A549 (cell line): ENCODE data around the gene SPSB2. TPM values are rescaled to one million over a fixed set of nuclear protein-coding genes. Genes with fewer than 3 reads are reported as not detected.

Experiments used
- ATAC-seq, 2 experiments: fragments of 200-7000 bp in 1 of 2; fragments of >200 bp in 1 of 2; cut with Nextera tagmentation in 1 of 2; cut with Tn5 transposase in 1 of 2; 3 replicates each; pipeline versions ENCODE4 v1.8.0 to v1.9.1; 2018 to 2020; ENCODE audit warnings: mild to moderate bottlenecking in 1 of 2, moderate library complexity in 1 of 2
- CTCF ChIA-PET: fragments of 300-600 bp; sonication (Branson Sonifier 250); formaldehyde crosslinking; extraction: SDS; loops from one replicate; lab custom pipeline; 2021; ENCODE audit warnings: antibody characterized with exemption, inconsistent platforms; lab: Yijun Ruan, JAX
- POLR2A ChIA-PET: fragments of 350-600 bp; formaldehyde crosslinking; extraction: SDS; loops from one replicate; lab custom pipeline; 2021; ENCODE audit warnings: antibody characterized with exemption, inconsistent platforms; lab: Yijun Ruan, JAX
- DNase-seq, 2 experiments: peaks; one replicate each; pipeline versions ENCODE4 v3.0.0 to v3.0.0-alpha.2; 2011 to 2016; ENCODE audit warnings: low read depth in 1 of 2, low spot score in 1 of 2
- FAIRE-seq: peaks from 2 replicates; lab custom pipeline; 2011; peaks lifted over from hg19 to GRCh38; lab: Jason Lieb, UNC
- H3K27ac ChIP-seq, 2 experiments: fragments of >200 bp; sonication (Bioruptor Twin); formaldehyde crosslinking; 3 replicates each; pipeline ENCODE4 v1.5.1; 2016 to 2017
- H3K4me1 ChIP-seq: fragments of >200 bp; sonication (Bioruptor Twin); formaldehyde crosslinking; 3 replicates; pipeline ENCODE4 v1.6.1; 2016
- H3K4me2 ChIP-seq: fragments of >200 bp; sonication (Bioruptor Twin); formaldehyde crosslinking; 3 replicates; pipeline ENCODE4 v1.6.1; 2016
- H3K4me3 ChIP-seq: fragments of >200 bp; sonication (Bioruptor Twin); formaldehyde crosslinking; 3 replicates; pipeline ENCODE4 v1.5.1; 2016
- H3K9me3 ChIP-seq: fragments of >200 bp; sonication (Bioruptor Twin); formaldehyde crosslinking; 3 replicates; pipeline ENCODE4 v1.6.1; 2016
- CHD2 ChIP-seq: fragments of 150-350 bp; IDR thresholded peaks from 2 replicates; pipeline ENCODE4 v1.6.1; 2014; ENCODE audit warnings: low read length; ENCODE audit not compliant: partially characterized antibody
- CHD4 ChIP-seq: fragments of 200-600 bp; sonication (generic); IDR thresholded peaks from 2 replicates; pipeline ENCODE4 v1.6.1; 2016; ENCODE audit warnings: antibody characterized with exemption, mild to moderate bottlenecking, borderline replicate concordance
- EHF ChIP-seq: fragments of 250-450 bp; sonication (Bioruptor Pico); IDR thresholded peaks from 2 replicates; pipeline ENCODE4 v1.5.0; 2020; ENCODE audit warnings: mild to moderate bottlenecking
- EHMT2 ChIP-seq: fragments of 200-600 bp; sonication (generic); IDR thresholded peaks from 2 replicates; pipeline ENCODE4 v1.6.1; 2016; ENCODE audit warnings: antibody characterized with exemption, low read depth, mild to moderate bottlenecking, moderate library complexity
- EP300 ChIP-seq, 2 experiments: fragments of >200 bp; sonication (Bioruptor Twin); formaldehyde crosslinking; IDR thresholded peaks; 2 replicates in 1 of 2; 3 replicates in 1 of 2; pipeline ENCODE4 v1.6.1; 2016 to 2017
- FOSL2 ChIP-seq, 2 experiments: fragments of 450-650 bp in 1 of 2; fragments of >200 bp in 1 of 2; sonication (Bioruptor Twin) in 1 of 2; formaldehyde crosslinking; IDR thresholded peaks; 2 replicates each; pipeline versions ENCODE4 v1.5.0 to v1.6.1; 2016 to 2020; ENCODE audit warnings: mild to moderate bottlenecking in 1 of 2, moderate library complexity in 1 of 2
- FOXS1 ChIP-seq: fragments of 250-450 bp; sonication (Bioruptor Pico); IDR thresholded peaks from 2 replicates; pipeline ENCODE4 v1.5.0; 2020; ENCODE audit warnings: mild to moderate bottlenecking, moderate library complexity
- GATA3 ChIP-seq: IDR thresholded peaks from 2 replicates; pipeline ENCODE4 v1.6.1; 2012; ENCODE audit warnings: borderline replicate concordance
- HOXB5 ChIP-seq: fragments of 250-450 bp; sonication (Bioruptor Pico); IDR thresholded peaks from 2 replicates; pipeline ENCODE4 v1.5.0; 2020; ENCODE audit warnings: mild to moderate bottlenecking, moderate library complexity
- JUNB ChIP-seq: fragments of >200 bp; sonication (Bioruptor Twin); formaldehyde crosslinking; IDR thresholded peaks from 2 replicates; pipeline ENCODE4 v1.6.1; 2016
- KDM1A ChIP-seq: fragments of 200-600 bp; sonication (generic); IDR thresholded peaks from 2 replicates; pipeline ENCODE4 v1.6.1; 2016; ENCODE audit warnings: low read depth, mild to moderate bottlenecking
- MYC ChIP-seq: IDR thresholded peaks from 2 replicates; pipeline ENCODE4 v1.6.1; 2012; ENCODE audit warnings: mild to moderate bottlenecking, inconsistent platforms, low read length, improper control_type of control experiment, borderline replicate concordance
- NR3C1 ChIP-seq: fragments of >200 bp; sonication (Bioruptor Twin); formaldehyde crosslinking; IDR thresholded peaks from 3 replicates; pipeline ENCODE4 v1.6.1; 2017
- PHF8 ChIP-seq: fragments of 200-600 bp; sonication (generic); IDR thresholded peaks from 2 replicates; pipeline ENCODE4 v1.6.1; 2016; ENCODE audit warnings: low read depth, mild to moderate bottlenecking, antibody characterized with exemption, moderate library complexity, borderline replicate concordance
- POLR2A ChIP-seq: IDR thresholded peaks from 2 replicates; pipeline ENCODE4 v1.6.1; 2012; ENCODE audit warnings: mild to moderate bottlenecking, low read length
- POLR2AphosphoS2 ChIP-seq: conservative IDR thresholded peaks from 2 replicates; pipeline ENCODE4 v1.6.1; 2012; ENCODE audit warnings: low read length, improper control_type of control experiment, inconsistent platforms
- RAD21 ChIP-seq, 2 experiments: fragments of >200 bp in 1 of 2; sonication (Bioruptor Twin) in 1 of 2; formaldehyde crosslinking in 1 of 2; IDR thresholded peaks in 1 of 2; conservative IDR thresholded peaks in 1 of 2; 2 replicates in 1 of 2; 3 replicates in 1 of 2; pipeline ENCODE4 v1.6.1; 2012 to 2018; ENCODE audit warnings: inconsistent platforms in 1 of 2
- RFX5 ChIP-seq: fragments of 450-650 bp; IDR thresholded peaks from 2 replicates; pipeline ENCODE4 v1.7.1; 2014; ENCODE audit warnings: antibody characterized with exemption, mild to moderate bottlenecking, moderate library complexity
- SREBF2 ChIP-seq: fragments of 450-650 bp; IDR thresholded peaks from 2 replicates; pipeline ENCODE4 v1.6.1; 2014; ENCODE audit warnings: mild to moderate bottlenecking, moderate library complexity
- ZFP36 ChIP-seq: fragments of 450-650 bp; IDR thresholded peaks from 2 replicates; pipeline ENCODE4 v1.6.1; 2014; ENCODE audit warnings: borderline replicate concordance; ENCODE audit not compliant: partially characterized antibody
- ZSCAN20 ChIP-seq: fragments of 250-450 bp; sonication (Bioruptor Pico); IDR thresholded peaks from 2 replicates; pipeline ENCODE4 v1.8.0; 2022; ENCODE audit warnings: mild to moderate bottlenecking, moderate library complexity
- WGBS: methylation state at CpG from one replicate; pipeline ENCODE4 v1.1.6; 2017; ENCODE audit errors: missing lambda C conversion rate; 5-methylcytosine and 5-hydroxymethylcytosine counted together
- polyA plus RNA-seq, 4 experiments: library from polyadenylated mRNA; depleted of rRNA in 3 of 4; stranded (reverse); fragments of >200 nt; fragmentation: RNase III in 1 of 4; extraction: RNeasy Plus Mini Kit Qiagen cat#74134 plus additional on column Dnase treatment in 1 of 4; gene quantifications; 2 replicates in 3 of 4; 3 replicates in 1 of 4; pipeline ENCODE4 v1.2.3, GENCODE V29; 2011 to 2017
- TF ChIP-seq, protein P1 (sequence below): IDR thresholded peaks from 2 replicates; pipeline ENCODE4 v1.6.1; 2012
- TF ChIP-seq, protein P2 (sequence below): fragments of >200 bp; sonication (Bioruptor Twin); formaldehyde crosslinking; IDR thresholded peaks from 3 replicates; pipeline ENCODE4 v1.6.1; 2016
- TF ChIP-seq, protein P3 (sequence below): fragments of 250-450 bp; sonication (Bioruptor Pico); IDR thresholded peaks from 2 replicates; pipeline ENCODE4 v1.5.0; 2021; ENCODE audit warnings: mild to moderate bottlenecking, moderate library complexity, borderline replicate concordance
- TF ChIP-seq, protein P4 (sequence below): fragments of >200 bp; sonication (Bioruptor Twin); formaldehyde crosslinking; IDR thresholded peaks from 2 replicates; pipeline ENCODE4 v1.6.1; 2016
- TF ChIP-seq, protein P5 (sequence below): fragments of >200 bp; sonication (Bioruptor Twin); formaldehyde crosslinking; IDR thresholded peaks from 3 replicates; pipeline ENCODE4 v1.5.1; 2016
- TF ChIP-seq, protein P6 (sequence below): IDR thresholded peaks from 2 replicates; pipeline ENCODE4 v1.6.1; 2012; ENCODE audit warnings: low read depth, borderline replicate concordance

The SPSB2 gene
- polyA plus RNA-seq, 2 of the 4 experiments (the other 2 are of a cell fraction) = 16.8 to 21.8 TPM

DNA sequence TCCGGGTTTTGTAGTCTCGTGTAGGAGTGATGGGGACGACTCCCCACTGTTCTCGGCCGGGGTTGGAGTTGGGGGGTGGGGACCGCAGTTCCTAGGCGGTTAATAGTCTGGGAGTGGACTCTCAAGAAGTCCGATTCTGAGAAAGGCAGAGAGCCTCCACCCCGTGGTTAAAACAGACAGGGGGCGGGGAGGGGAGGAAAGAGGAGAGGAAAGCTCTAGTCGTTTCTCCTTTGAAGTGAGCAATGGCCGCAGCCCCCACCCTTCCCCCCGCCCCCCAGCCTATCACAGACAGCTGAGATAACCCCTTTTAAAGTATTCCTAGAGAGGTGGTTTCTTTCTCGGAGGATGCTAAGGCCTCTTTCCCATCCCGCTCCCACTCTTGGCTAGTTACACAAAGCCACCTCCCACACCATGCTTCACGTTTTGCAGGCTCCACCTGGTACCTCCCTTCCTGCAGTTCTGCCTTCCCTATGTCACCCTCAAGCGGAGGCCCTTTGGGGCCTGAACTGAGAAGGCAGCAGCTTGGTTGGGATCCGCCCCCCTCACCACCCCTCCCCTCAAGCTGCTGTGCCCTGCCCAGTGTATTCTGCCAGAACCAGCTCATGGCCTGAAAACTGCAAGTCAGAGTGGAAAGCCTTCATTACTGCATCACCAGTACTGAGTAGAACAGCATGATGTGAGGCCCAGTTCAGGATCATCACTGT lies 20.3 kb downstream of the SPSB2 start:
- ChIA-PET POLR2A (interaction anchor here (0.6 to 3.1 kb wide), 15 partner anchors 9 to 164 kb away, joined by 3 to 74 read pairs (median 12); partner anchors contain the start of genes C12orf57, COPS7A, MLF2 and PTMS), CTCF (interaction anchor here (0.6 to 10.1 kb wide), 11 partner anchors 8 to 162 kb away, joined by 3 to 117 read pairs (median 4); partner anchors contain the start of genes MLF2, SPSB2 and TPI1)
- 3% methylated on average over 16 of the region's 18 CpGs for WGBS
- H3K27ac ChIP-seq = peak overlapping the region; percentile 69 to 82
- FAIRE-seq (no peak), DNase-seq (peak; percentile 48 to 59), ATAC-seq (peak in 1 of 2 experiments; percentile 4; a peak in 2 of 6 replicates)
- peak overlapping the region; percentile 50 for H3K4me3 ChIP-seq
- H3K4me2 ChIP-seq = peak overlapping the region; percentile 99
- TF ChIP-seq RAD21 (conservative IDR thresholded peaks at IDR 0.05 in 1 of 2, IDR thresholded peaks at IDR 0.05 in 1 of 2) (no peak), CHD4 (no peak), FOSL2 (IDR thresholded peaks at IDR 0.05) (no peak), FOSL2 (CRISPR knock-in tag; IDR thresholded peaks at IDR 0.05) (no peak), HOXB5 (CRISPR knock-in tag) (no peak), CHD2 (no peak), MYC (no peak), NR3C1 (no peak), ZFP36 (no peak), KDM1A (no peak), EP300 (IDR thresholded peaks at IDR 0.05) (no peak), ZSCAN20 (no peak), GATA3 (no peak), PHF8 (no peak), POLR2AphosphoS2 (no peak), EHMT2 (no peak), JUNB (no peak)
- TF ChIP-seq, protein P1, sequence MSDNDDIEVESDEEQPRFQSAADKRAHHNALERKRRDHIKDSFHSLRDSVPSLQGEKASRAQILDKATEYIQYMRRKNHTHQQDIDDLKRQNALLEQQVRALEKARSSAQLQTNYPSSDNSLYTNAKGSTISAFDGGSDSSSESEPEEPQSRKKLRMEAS = no peak
- TF ChIP-seq, protein P2, sequence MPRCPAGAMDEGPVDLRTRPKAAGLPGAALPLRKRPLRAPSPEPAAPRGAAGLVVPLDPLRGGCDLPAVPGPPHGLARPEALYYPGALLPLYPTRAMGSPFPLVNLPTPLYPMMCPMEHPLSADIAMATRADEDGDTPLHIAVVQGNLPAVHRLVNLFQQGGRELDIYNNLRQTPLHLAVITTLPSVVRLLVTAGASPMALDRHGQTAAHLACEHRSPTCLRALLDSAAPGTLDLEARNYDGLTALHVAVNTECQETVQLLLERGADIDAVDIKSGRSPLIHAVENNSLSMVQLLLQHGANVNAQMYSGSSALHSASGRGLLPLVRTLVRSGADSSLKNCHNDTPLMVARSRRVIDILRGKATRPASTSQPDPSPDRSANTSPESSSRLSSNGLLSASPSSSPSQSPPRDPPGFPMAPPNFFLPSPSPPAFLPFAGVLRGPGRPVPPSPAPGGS = no peak
- TF ChIP-seq, protein P3, sequence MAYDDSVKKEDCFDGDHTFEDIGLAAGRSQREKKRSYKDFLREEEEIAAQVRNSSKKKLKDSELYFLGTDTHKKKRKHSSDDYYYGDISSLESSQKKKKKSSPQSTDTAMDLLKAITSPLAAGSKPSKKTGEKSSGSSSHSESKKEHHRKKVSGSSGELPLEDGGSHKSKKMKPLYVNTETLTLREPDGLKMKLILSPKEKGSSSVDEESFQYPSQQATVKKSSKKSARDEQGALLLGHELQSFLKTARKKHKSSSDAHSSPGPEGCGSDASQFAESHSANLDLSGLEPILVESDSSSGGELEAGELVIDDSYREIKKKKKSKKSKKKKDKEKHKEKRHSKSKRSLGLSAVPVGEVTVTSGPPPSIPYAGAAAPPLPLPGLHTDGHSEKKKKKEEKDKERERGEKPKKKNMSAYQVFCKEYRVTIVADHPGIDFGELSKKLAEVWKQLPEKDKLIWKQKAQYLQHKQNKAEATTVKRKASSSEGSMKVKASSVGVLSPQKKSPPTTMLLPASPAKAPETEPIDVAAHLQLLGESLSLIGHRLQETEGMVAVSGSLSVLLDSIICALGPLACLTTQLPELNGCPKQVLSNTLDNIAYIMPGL (CRISPR knock-in tag) = no peak
- TF ChIP-seq, protein P4, sequence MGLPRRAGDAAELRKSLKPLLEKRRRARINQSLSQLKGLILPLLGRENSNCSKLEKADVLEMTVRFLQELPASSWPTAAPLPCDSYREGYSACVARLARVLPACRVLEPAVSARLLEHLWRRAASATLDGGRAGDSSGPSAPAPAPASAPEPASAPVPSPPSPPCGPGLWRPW = no peak
- H3K4me1 ChIP-seq = peaks cover 23% of the 10 kb centered on the region
- H3K9me3 ChIP-seq = no peaks in the 10 kb centered on the region

DNA sequence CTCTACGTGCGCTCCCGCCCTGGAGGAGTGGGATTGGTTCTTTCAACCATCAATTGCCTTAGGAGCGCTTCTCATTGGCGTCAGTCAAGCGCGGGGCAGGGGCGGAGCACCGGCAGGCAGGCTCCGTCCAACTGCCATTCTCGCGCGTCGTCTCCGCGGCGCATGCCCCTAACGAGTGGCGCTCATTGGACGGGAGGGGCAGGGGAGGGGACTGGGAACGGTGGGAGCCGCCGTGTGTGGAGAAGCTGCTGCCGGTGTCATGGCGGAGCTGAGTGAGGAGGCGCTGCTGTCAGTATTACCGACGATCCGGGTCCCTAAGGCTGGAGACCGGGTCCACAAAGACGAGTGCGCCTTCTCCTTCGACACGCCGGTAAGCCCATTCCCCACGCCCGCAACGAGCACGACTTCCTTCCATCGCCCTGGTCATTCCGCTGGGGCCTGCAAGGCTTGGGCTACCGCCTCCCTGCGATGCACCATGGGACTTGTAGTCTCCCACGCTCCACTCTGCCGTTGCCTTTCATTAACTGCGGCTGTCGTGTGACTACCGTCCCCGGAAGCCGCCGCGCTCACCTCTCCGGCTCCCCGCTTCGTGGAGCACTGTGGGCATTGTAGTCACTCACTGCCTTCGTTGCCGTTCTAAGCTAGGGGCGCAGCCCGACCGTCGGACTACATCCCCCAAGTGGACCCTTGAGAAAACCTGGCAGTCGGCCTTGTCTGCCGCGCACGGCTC lies 21.0 kb downstream of the SPSB2 start, which contains the start of gene USP5:
Gene USP5 (plus strand): TSS at position 230 of the 730 bp plus-strand sequence. CDS start 30 bp downstream, at position 260.
- peak; percentile 88 to 91 for ATAC-seq
- H3K4me2 ChIP-seq = peak within 1 kb of the TSS; percentile 99
- DNase-seq = peak; percentile 99 to 100
- H3K9me3 ChIP-seq = no peaks in the 10 kb centered on the region
- WGBS = 1% methylated on average over 51 of the region's 65 CpGs
- CTCF ChIA-PET = interaction anchor here (0.7 to 10.1 kb wide), 14 partner anchors 9 to 110 kb away, joined by 3 to 117 read pairs (median 6); partner anchors contain the start of genes C12orf57, MLF2, PTMS and RNU7-1
- POLR2A ChIA-PET = interaction anchor here (0.6 to 3.1 kb wide), 20 partner anchors 9 to 318 kb away, joined by 3 to 74 read pairs (median 10); partner anchors contain the start of genes C12orf57, COPS7A, GAPDH and GPR162
- peak; percentile 94 for FAIRE-seq
- H3K4me3 ChIP-seq = peak within 1 kb of the TSS; percentile 50
- H3K27ac ChIP-seq = peak within 1 kb of the TSS; percentile 87 to 89
- H3K4me1 ChIP-seq = peaks cover 23% of the 10 kb centered on the region
- TF ChIP-seq POLR2A (peak; percentile 80), FOXS1 (CRISPR knock-in tag) (peak; percentile 89), MYC (0 out of 2 replicates have a peak, but pooled peaks have one; percentile 24), HOXB5 (CRISPR knock-in tag) (peak; percentile 82; the same call in 1 of the 2 replicates), EHF (CRISPR knock-in tag) (0 out of 2 replicates have a peak, but pooled peaks have one; percentile 26), RFX5 (0 out of 2 replicates have a peak, but pooled peaks have one; percentile 50), SREBF2 (no peak), FOSL2 (IDR thresholded peaks at IDR 0.05) (no peak), FOSL2 (CRISPR knock-in tag; IDR thresholded peaks at IDR 0.05) (peak; percentile 41)
- TF ChIP-seq, protein P5, sequence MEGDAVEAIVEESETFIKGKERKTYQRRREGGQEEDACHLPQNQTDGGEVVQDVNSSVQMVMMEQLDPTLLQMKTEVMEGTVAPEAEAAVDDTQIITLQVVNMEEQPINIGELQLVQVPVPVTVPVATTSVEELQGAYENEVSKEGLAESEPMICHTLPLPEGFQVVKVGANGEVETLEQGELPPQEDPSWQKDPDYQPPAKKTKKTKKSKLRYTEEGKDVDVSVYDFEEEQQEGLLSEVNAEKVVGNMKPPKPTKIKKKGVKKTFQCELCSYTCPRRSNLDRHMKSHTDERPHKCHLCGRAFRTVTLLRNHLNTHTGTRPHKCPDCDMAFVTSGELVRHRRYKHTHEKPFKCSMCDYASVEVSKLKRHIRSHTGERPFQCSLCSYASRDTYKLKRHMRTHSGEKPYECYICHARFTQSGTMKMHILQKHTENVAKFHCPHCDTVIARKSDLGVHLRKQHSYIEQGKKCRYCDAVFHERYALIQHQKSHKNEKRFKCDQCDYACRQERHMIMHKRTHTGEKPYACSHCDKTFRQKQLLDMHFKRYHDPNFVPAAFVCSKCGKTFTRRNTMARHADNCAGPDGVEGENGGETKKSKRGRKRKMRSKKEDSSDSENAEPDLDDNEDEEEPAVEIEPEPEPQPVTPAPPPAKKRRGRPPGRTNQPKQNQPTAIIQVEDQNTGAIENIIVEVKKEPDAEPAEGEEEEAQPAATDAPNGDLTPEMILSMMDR = no peak
- TF ChIP-seq, protein P2 = 0 out of 3 replicates have a peak, but pooled peaks have one; percentile 37
- TF ChIP-seq, protein P6, sequence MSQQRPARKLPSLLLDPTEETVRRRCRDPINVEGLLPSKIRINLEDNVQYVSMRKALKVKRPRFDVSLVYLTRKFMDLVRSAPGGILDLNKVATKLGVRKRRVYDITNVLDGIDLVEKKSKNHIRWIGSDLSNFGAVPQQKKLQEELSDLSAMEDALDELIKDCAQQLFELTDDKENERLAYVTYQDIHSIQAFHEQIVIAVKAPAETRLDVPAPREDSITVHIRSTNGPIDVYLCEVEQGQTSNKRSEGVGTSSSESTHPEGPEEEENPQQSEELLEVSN = no peak
